Measurements from ENCODE around the gene FYN. TPM values are rescaled to one million over a fixed set of nuclear protein-coding genes. Genes with fewer than 3 reads are reported as not detected.

FYN gene
- total RNA-seq, 2 donors from 2014 or later = 11.3 to 21.5 TPM

DNA sequence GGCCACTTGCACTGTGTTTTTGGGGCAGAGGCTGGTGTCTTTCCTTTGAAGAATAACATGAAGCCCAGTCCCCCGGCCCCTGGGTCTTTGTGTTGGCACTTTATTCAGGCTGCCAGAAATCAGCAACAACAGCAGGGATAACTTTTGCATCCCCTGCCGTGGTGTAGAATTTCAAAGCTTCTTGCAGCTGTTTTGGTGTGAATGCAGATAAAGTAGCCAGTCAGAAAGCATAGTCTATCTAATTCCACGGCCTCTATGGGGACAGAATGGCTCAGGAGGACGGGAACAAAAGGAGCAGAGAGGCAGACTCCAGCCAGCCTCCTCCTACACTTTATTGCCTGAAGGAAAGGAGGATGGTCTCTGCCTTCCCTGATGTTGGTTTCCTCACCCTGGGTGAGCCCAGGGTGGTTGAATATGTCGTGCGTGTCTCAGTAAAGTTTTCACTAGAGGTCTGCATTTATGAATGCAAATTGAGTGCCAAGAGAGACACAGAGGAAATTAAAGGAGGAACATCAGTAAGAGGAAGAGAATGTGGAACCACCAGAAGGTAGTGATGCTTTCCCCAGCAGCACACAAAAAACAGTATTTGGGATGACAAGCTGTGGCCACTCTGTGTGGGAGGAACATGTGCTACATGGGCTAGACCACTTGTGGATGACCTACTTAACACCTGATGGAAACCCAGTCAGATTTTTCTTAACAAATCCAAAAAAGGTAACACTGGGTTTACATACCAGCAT lies 141.6 kb downstream of the FYN start:
- Histone ChIP-seq H3K4me1 (no peaks in the 10 kb centered on the region), H3K9me3 (no peaks in the 10 kb centered on the region), H3K36me3 (no peaks in the 10 kb centered on the region), H3K4me3 (no peak overlapping the region), H3K9ac (ENCODE audit: low read depth in 2 of 2, low read length in 2 of 2) (no peak overlapping the region), H3K27ac (no peak overlapping the region), H3K27me3 (no peaks in the 10 kb centered on the region)
- TF ChIP-seq, protein P1, sequence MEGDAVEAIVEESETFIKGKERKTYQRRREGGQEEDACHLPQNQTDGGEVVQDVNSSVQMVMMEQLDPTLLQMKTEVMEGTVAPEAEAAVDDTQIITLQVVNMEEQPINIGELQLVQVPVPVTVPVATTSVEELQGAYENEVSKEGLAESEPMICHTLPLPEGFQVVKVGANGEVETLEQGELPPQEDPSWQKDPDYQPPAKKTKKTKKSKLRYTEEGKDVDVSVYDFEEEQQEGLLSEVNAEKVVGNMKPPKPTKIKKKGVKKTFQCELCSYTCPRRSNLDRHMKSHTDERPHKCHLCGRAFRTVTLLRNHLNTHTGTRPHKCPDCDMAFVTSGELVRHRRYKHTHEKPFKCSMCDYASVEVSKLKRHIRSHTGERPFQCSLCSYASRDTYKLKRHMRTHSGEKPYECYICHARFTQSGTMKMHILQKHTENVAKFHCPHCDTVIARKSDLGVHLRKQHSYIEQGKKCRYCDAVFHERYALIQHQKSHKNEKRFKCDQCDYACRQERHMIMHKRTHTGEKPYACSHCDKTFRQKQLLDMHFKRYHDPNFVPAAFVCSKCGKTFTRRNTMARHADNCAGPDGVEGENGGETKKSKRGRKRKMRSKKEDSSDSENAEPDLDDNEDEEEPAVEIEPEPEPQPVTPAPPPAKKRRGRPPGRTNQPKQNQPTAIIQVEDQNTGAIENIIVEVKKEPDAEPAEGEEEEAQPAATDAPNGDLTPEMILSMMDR (IDR thresholded peaks at IDR 0.05) = no peak
- intact Hi-C loops (cut with DNase I) = no loop called here
- no peak for DNase-seq

DNA sequence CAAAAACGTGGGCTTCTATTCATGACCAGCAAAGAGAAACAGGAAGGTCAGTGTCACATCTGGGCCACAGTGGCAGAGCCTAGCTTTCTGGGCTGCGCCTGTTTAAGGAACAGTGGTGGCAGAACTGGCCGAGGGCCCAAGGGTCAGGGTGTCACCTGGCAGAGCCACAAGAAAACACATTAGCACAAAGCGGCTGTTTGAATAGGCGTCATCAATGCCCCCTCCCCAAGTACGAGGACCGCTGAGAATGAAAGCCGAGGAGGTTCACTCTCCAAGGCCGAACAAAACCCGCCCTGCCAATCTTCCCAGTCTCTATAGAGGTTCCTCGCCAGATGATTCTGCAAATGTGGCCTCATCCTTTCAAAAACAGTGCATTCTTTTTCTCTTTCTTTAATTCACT lies 142.4 kb downstream of the FYN start:
- H3K4me3 ChIP-seq = no peak overlapping the region
- H3K36me3 ChIP-seq = no peaks in the 10 kb centered on the region
- intact Hi-C loops (cut with DNase I) = no loop called here
- no peak for DNase-seq
- H3K9ac ChIP-seq (ENCODE audit: low read depth in 2 of 2, low read length in 2 of 2) = no peak overlapping the region
- H3K27ac ChIP-seq = no peak overlapping the region
- TF ChIP-seq, protein P1 (IDR thresholded peaks at IDR 0.05) = no peak
- H3K9me3 ChIP-seq = no peaks in the 10 kb centered on the region
- no peaks in the 10 kb centered on the region for H3K4me1 ChIP-seq
- H3K27me3 ChIP-seq = no peaks in the 10 kb centered on the region

DNA sequence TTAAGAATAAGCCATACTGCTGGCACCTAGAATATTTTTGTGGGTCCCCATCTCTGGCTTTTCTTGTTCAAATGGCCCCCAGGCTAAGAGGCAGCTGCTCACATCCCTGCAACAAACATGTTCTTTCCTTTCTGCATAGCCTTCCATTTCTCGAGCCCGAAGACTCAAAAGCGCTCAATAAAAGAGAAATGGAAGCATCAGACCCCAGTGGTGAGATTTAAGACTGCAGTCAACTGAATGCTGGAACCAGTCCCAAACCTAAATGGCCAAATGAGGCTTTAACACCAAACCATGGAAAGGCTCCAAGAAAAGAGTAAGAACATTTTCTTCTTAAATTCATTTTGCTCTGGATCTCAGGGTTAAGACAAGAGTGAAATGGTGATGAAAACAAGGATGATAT lies 145.4 kb downstream of the FYN start:
- Histone ChIP-seq H3K9ac (ENCODE audit: low read depth in 2 of 2, low read length in 2 of 2) (no peak overlapping the region), H3K4me3 (no peak overlapping the region), H3K27ac (no peak overlapping the region), H3K36me3 (no peaks in the 10 kb centered on the region), H3K27me3 (no peaks in the 10 kb centered on the region), H3K4me1 (no peaks in the 10 kb centered on the region), H3K9me3 (no peaks in the 10 kb centered on the region)
- TF ChIP-seq, protein P1 (IDR thresholded peaks at IDR 0.05) = no peak
- no peak for DNase-seq
- intact Hi-C loops (cut with DNase I) = no loop called here

DNA sequence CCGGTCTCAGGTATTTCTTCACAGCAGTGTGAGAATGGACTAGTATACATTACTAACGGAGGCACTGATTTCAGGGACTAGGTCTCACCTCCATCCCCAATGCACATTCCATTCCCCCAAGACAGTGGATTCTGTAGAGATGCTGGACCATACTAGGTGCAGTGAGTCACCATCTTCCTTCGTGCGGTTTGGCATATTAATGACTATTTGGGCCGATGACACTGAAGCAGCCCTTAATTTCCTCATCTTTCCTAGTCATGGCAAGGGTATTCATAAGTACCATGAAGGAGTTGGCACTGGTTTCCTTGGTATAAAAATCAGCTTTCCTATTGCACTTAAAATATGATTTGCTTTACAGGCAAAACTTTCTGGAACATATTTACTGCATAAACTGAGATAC lies 146.2 kb downstream of the FYN start:
- no peaks in the 10 kb centered on the region for H3K4me1 ChIP-seq
- H3K27me3 ChIP-seq = no peaks in the 10 kb centered on the region
- no peaks in the 10 kb centered on the region for H3K9me3 ChIP-seq
- TF ChIP-seq, protein P1 (IDR thresholded peaks at IDR 0.05) = no peak
- no peak overlapping the region for H3K27ac ChIP-seq
- no peak for DNase-seq
- no peak overlapping the region for H3K9ac ChIP-seq (ENCODE audit: low read depth in 2 of 2, low read length in 2 of 2)
- H3K4me3 ChIP-seq = no peak overlapping the region
- H3K36me3 ChIP-seq = no peaks in the 10 kb centered on the region
- intact Hi-C loops (cut with DNase I) = no loop called here

DNA sequence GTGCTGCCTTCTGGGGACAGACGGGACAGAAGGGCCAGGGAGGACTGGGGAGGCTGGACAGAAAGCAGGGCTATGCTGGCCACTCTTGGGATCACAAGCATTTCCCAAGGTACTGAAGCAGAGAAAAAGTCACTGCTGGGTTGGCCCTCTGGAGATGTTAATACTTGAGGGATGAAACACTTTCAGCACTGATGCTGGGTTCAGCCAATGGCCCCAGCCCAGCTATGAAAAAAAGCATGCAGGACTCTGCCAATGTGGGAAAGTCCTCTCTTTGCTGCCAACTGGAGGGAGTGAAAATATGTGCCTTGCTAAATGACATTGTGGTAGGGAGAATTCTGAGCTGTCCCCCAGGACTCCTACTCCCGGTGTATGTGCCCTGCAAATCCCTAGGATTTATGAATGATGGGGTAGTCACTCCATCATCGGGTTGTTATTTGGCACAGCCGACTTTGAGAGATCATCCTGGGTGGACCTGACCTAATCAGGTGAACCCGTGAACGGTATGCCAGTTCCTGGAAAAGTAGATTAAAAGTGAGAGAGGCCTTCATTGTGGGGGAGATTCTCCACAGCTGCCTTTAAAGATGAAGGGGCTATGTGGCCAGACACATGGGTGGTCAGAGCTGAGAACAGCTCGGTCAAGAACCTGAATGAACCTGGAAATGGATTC lies 147.7 kb downstream of the FYN start:
- no peaks in the 10 kb centered on the region for H3K27me3 ChIP-seq
- TF ChIP-seq, protein P1 (IDR thresholded peaks at IDR 0.05) = no peak
- no peak overlapping the region for H3K27ac ChIP-seq
- intact Hi-C loops (cut with DNase I) = no loop called here
- no peak for DNase-seq
- no peaks in the 10 kb centered on the region for H3K36me3 ChIP-seq
- no peaks in the 10 kb centered on the region for H3K9me3 ChIP-seq
- no peak overlapping the region for H3K9ac ChIP-seq (ENCODE audit: low read depth in 2 of 2, low read length in 2 of 2)
- H3K4me1 ChIP-seq = no peaks in the 10 kb centered on the region
- H3K4me3 ChIP-seq = no peak overlapping the region
